ENCODE measurements around the gene PDE4B.

DNA sequence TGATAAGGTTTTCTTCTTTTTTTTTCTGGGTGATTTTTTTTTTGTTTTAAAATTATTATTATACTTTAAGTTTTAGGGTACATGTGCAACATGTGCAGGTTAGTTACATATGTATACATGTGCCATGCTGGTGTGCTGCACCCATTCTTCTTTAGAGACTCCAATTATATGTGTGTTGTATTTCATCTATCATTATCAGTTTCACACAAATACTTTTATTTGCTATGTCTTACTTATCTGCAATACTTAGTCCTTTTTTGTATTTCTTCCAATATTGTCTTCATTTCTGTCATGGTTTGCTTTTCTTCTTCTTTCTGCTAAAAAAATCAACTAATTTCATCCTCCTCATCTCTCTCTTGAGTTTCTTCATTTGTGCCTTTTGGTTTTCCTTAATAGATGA lies 3.9 kb upstream of the PDE4B start:
- TF ChIP-seq CTCF (IDR thresholded peaks at IDR 0.05 in 2 of 3, conservative IDR thresholded peaks at IDR 0.05 in 1 of 3; ENCODE audit: control insufficient read depth in 2 of 3, extremely low read depth in 1 of 3, insufficient read depth in 1 of 3, low read depth in 3 of 3, low read length in 3 of 3), result no peak
- no peak for TF ChIP-seq EED (IDR thresholded peaks at IDR 0.05; ENCODE audit: low read depth)
- TF ChIP-seq, protein P1, sequence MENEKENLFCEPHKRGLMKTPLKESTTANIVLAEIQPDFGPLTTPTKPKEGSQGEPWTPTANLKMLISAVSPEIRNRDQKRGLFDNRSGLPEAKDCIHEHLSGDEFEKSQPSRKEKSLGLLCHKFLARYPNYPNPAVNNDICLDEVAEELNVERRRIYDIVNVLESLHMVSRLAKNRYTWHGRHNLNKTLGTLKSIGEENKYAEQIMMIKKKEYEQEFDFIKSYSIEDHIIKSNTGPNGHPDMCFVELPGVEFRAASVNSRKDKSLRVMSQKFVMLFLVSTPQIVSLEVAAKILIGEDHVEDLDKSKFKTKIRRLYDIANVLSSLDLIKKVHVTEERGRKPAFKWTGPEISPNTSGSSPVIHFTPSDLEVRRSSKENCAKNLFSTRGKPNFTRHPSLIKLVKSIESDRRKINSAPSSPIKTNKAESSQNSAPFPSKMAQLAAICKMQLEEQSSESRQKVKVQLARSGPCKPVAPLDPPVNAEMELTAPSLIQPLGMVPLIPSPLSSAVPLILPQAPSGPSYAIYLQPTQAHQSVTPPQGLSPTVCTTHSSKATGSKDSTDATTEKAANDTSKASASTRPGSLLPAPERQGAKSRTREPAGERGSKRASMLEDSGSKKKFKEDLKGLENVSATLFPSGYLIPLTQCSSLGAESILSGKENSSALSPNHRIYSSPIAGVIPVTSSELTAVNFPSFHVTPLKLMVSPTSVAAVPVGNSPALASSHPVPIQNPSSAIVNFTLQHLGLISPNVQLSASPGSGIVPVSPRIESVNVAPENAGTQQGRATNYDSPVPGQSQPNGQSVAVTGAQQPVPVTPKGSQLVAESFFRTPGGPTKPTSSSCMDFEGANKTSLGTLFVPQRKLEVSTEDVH (IDR thresholded peaks at IDR 0.05; ENCODE audit: low read depth, partially characterized antibody), result no peak
- no peak for TF ChIP-seq RAD51 (IDR thresholded peaks at IDR 0.05)
- no peak for TF ChIP-seq ZNF274 (IDR thresholded peaks at IDR 0.05; ENCODE audit: insufficient read depth, insufficient read length)
- no peak for TF ChIP-seq LARP7 (IDR thresholded peaks at IDR 0.05)

Data from GM12878 (cell line).